ENCODE measurements around the gene CACNA2D1.
A peak's percentile ranks its signal among the peaks of the same experiment; 100 is the strongest.

DNA sequence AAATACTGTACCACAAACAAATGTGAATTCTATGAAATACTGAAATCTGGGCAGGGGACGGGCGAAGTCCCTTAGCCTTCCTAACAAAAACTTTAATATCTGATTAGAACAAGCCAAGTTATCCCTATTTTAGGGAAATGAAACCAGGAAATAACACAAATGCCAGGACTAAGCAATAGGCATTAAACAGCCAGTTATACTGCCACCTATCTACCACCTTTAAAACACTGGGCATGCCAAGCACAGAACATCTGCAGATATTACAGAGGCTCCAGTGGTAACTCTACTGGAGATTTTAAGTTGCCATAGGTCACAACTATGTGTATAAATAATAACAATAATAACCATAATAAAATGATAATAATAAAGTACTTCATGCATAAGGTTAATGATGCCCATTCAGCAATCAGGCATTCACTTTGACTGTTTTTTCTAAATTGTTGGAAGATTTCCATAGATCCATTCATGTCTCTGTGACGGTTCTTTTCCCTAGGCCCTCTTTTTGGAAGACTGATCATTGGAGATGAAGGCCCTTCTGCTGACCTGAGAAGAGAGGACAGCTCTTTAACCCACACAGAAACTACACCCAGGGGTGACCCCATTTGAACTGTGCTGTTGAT is 195.7 kb downstream of the CACNA2D1 start:
- TF ChIP-seq, protein P1, sequence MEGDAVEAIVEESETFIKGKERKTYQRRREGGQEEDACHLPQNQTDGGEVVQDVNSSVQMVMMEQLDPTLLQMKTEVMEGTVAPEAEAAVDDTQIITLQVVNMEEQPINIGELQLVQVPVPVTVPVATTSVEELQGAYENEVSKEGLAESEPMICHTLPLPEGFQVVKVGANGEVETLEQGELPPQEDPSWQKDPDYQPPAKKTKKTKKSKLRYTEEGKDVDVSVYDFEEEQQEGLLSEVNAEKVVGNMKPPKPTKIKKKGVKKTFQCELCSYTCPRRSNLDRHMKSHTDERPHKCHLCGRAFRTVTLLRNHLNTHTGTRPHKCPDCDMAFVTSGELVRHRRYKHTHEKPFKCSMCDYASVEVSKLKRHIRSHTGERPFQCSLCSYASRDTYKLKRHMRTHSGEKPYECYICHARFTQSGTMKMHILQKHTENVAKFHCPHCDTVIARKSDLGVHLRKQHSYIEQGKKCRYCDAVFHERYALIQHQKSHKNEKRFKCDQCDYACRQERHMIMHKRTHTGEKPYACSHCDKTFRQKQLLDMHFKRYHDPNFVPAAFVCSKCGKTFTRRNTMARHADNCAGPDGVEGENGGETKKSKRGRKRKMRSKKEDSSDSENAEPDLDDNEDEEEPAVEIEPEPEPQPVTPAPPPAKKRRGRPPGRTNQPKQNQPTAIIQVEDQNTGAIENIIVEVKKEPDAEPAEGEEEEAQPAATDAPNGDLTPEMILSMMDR (IDR thresholded peaks at IDR 0.05) = peak; percentile 3 to 48 (median 28)
- no peak for TF ChIP-seq POLR2A (IDR thresholded peaks at IDR 0.05)
